Activated naive CD4-positive, alpha-beta T cell treated with anti-CD3 and anti-CD28 coated beads, Interleukin-2, amount 50 U/mL, for 72 hours (primary cell): ENCODE data around the gene IL17RE. TPM values are rescaled to one million over a fixed set of nuclear protein-coding genes. Genes with fewer than 3 reads are reported as not detected.
"Not testable (repeated sequence)": the region's sequence is repeated elsewhere in the genome, so short reads cannot be mapped to it uniquely, and the experiment has no call there.

Experiments
- ATAC-seq, 2 donors: fragments of 150-1000 bp; cut with Tn5 transposase; 2 replicates each; pipeline ENCODE4 v1.10.0; 2021; ENCODE audit warnings: mild to moderate bottlenecking in 2 of 2, moderate library complexity in 2 of 2
- DNase-seq, 2 donors: peaks; one replicate each; pipeline ENCODE4 v3.0.0; 2021 to 2022; ENCODE audit warnings: low spot score in 2 of 2
- H3K27ac Mint-ChIP-seq, 2 donors: one replicate each; pipeline ENCODE4 v1.8.0; 2022; ENCODE audit warnings: mild to moderate bottlenecking in 2 of 2, mixed read lengths in 2 of 2
- H3K36me3 Mint-ChIP-seq, 2 donors: one replicate each; pipeline ENCODE4 v1.8.0; 2022; ENCODE audit warnings: mixed read lengths in 2 of 2
- H3K9me3 Mint-ChIP-seq, 2 donors: one replicate each; pipeline ENCODE4 v1.8.0; 2022; ENCODE audit warnings: mixed read lengths in 2 of 2
- total RNA-seq, 2 donors: library from RNA; stranded (reverse); gene quantifications; one replicate each; pipeline ENCODE4 v1.2.3, GENCODE V29; 2022

IL17RE gene
- total RNA-seq, 2 donors from 2014 or later: 0.61 to 1.4 TPM

DNA sequence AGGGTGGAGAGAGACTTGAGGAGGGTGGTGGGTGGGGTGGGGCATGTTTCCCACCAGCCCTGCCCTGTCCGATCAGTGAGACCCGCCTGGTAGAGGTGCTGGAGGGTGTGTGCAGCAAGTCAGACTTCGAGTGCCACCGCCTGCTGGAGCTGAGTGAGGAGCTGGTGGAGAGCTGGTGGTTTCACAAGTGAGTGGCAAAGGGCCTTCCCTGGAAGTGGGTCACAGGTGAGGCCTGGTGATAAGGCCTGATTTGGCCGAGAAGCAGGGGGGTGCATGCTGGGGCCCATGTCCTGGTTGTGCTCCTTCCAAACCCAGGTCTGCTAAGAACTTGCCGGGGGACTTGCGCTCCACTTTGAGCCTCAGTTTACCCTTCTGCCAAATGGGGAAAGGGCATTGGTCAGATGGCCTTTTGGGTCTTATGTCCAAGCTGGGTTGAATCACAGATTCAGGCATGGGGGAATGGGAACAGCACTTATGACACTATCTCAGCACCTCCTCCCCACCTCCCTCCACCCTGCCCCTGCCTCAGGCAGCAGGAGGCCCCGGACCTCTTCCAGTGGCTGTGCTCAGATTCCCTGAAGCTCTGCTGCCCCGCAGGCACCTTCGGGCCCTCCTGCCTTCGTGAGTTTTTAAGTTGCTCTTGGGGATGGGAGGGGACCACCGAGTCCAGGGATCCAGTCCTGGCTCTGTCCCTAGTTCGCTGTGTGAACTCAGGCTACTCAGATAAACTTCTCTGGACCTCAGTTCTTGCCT, 35.0 kb downstream of the IL17RE start:
- ATAC-seq (no peak), DNase-seq (no peak)
- Mint-ChIP-seq H3K36me3 (no peaks in the 10 kb centered on the region), H3K27ac (no peak overlapping the region), H3K9me3 (no peaks in the 10 kb centered on the region)

DNA sequence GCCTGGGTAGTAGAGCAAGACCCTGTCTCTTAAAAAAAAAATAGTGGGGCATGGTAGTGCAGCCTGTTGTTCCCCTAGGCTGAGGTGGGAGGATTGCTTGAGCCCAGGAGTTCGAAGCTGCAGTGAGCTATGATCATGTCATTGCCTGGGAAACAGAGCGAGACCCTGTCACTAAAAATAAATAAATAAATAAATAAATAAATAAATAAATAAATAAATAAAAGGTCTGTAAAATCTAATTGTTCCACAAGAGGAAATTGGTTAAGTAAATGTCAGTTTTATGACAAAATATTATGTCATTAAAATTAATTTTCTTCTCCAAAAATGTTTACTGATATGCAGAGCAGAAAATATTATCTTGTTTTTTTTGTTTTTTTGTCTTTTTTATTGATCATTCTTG, 36.3 kb downstream of the IL17RE start:
- DNase-seq (no peak), ATAC-seq (no peak)
- Mint-ChIP-seq H3K27ac (peak overlapping the region in 1 of 2 donors; percentile 65), H3K9me3 (no peaks in the 10 kb centered on the region), H3K36me3 (no peaks in the 10 kb centered on the region)

DNA sequence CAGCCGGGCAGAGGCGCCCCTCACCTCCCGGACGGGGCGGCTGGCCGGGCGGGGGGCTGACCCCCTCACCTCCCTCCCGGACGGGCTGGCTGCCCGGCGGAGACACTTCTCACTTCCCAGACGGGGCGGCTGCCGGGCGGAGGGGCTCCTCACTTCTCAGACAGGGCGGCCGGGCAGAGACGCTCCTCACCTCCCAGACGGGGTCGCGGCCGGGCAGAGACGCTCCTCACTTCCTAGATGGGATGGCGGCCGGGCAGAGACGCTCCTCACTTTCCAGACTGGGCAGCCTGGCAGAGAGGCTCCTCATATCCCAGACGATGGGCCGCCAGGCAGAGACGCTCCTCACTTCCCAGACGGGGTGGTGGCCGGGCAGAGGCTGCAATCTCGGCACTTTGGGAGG, 37.3 kb downstream of the IL17RE start:
- H3K36me3 Mint-ChIP-seq, ATAC-seq, H3K9me3 Mint-ChIP-seq, DNase-seq, H3K27ac Mint-ChIP-seq: not testable (repeated sequence)

DNA sequence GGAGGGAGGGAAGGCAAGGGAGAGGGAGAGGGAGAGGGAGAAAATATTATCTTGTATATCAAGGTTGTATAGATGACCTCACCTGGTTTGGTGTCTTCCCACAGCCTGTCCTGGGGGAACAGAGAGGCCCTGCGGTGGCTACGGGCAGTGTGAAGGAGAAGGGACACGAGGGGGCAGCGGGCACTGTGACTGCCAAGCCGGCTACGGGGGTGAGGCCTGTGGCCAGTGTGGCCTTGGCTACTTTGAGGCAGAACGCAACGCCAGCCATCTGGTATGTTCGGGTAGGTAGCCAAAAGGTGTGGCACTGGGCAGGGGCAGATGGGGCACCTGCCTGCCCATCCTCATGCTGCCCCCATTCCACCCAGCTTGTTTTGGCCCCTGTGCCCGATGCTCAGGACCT, 38.1 kb downstream of the IL17RE start:
- no peaks in the 10 kb centered on the region for H3K9me3 Mint-ChIP-seq
- no peaks in the 10 kb centered on the region for H3K36me3 Mint-ChIP-seq
- ATAC-seq (no peak), DNase-seq (no peak)
- H3K27ac Mint-ChIP-seq: no peak overlapping the region

DNA sequence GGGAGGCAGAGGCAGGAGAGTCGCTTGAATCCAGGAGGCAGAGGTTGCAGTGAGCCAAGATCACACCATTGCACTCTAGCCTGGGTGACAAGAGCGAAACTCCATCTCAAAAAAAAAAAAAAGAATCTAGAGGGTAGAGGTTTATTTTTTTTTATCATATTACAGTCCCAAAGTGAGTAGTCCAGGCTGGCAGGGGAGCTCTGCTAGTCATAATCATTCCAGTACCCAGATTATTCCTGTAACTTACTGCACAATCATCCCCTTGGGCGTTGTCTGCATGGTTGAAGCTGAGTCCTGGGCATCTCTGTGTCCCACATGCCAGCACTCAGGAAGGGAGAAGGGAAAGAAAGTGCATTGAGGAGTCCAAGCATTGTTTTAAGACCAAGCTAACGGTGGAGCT, 39.5 kb downstream of the IL17RE start:
- H3K27ac Mint-ChIP-seq: peak overlapping the region in 1 of 2 donors; percentile 66
- DNase-seq (no peak), ATAC-seq (no peak)
- H3K36me3 Mint-ChIP-seq: no peaks in the 10 kb centered on the region
- no peaks in the 10 kb centered on the region for H3K9me3 Mint-ChIP-seq

DNA sequence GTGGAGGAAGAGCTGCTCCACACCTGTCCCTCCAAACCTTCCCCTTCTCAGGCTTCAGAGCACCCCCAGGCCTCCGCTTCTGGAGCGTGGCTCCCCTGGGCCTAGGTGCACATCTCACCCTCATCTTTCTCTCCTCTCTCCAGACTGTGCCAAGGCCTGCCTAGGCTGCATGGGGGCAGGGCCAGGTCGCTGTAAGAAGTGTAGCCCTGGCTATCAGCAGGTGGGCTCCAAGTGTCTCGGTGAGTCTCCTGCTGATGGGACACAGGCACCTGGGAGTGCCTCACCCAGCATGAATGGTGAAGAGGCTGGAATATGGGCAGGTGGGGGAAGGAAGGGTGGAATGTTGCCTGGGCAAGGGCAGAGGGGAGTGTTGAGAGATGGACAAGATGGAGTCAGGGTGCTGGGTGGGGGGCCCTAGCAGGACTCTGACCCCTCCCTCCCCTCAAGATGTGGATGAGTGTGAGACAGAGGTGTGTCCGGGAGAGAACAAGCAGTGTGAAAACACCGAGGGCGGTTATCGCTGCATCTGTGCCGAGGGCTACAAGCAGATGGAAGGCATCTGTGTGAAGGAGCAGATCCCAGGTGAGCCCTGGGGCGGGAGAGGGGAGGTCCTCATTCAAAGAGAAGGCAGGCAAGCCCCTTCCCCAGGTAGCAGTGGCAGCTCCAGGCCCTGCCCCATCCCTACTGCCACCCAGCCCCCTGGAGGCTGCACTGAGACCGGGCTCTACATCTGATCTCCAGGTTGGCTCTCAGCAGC, 40.5 kb downstream of the IL17RE start:
- Mint-ChIP-seq H3K27ac (peak overlapping the region; percentile 55 to 61), H3K36me3 (no peaks in the 10 kb centered on the region), H3K9me3 (no peaks in the 10 kb centered on the region)
- DNase-seq (no peak), ATAC-seq (no peak)

DNA sequence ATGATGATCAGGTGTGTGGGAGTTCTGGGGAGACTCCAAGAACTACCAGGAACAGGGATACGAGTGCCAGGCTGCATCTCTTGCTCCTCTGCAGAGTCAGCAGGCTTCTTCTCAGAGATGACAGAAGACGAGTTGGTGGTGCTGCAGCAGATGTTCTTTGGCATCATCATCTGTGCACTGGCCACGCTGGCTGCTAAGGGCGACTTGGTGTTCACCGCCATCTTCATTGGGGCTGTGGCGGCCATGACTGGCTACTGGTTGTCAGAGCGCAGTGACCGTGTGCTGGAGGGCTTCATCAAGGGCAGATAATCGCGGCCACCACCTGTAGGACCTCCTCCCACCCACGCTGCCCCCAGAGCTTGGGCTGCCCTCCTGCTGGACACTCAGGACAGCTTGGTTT, 41.6 kb downstream of the IL17RE start:
- Mint-ChIP-seq H3K36me3 (no peaks in the 10 kb centered on the region), H3K27ac (peak overlapping the region; percentile 22 to 43), H3K9me3 (no peaks in the 10 kb centered on the region)
- DNase-seq: no peak
- no peak for ATAC-seq

DNA sequence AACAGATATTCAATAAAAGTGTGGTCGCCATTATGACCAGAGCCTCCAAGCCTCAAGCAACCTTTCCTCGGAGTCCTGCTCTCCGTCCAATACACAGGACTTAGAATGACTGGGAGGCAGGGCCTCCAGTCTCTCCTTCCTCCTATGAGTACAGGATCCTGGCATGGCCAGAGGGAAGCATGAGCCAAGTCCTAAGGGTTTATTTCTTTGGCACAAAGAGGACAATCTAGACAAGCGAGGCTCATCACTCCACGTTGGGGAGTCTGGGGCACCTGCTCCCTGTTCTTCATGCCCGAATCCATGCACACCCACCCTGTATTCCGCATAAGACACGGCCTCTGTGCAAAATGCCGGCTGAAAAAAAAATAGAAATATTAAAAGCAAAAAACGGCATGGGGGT, 42.7 kb downstream of the IL17RE start:
- H3K9me3 Mint-ChIP-seq: no peaks in the 10 kb centered on the region
- ATAC-seq (no peak), DNase-seq (no peak)
- no peaks in the 10 kb centered on the region for H3K36me3 Mint-ChIP-seq
- no peak overlapping the region for H3K27ac Mint-ChIP-seq

DNA sequence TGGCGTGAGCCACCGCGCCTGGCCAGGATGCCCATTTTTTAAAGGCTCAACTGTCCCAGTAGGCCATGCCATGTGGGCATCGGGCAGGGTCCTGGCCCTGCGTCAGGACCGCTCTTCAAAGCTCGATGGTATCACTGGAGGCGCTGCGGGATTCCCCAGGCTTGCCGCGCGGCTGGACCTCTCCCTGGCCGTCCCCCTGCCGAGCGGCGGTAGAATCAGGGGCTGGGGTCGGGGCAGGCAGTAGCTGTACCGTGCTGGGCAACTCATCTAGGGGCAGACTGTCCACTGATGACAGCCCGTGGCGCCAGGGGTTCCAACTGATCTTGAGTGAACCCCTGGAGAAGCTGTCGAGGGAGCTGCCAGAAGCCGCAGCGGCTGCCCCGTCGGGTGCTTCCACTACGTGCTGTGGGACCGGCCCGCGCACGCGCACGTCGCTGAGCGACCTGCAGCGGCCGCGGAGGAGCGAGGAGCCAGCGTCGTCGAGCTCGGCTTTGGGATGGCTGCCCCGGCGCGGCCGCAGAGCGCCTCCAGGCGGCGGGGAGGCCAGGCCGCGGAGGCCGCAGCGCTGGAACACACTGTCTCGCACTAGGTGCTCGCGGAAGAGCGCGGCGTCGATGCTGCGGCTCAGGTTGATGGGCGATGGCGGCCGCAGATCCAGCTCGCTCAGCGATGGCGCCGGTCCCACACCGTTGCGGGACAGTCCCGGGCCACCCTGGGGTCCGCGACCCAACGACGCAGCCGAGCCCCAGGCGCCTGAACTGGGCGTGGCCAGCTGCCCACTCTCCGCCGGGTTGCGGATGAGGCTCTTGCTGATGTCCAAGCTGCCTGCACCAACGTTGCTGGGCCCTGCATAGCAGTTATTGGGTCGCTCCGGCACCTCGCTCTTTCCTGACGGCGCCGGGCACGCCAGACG, 43.7 kb downstream of the IL17RE start:
- DNase-seq: peak; percentile 81 to 85
- peak; percentile 81 to 90 for ATAC-seq
- Mint-ChIP-seq H3K9me3 (no peaks in the 10 kb centered on the region), H3K36me3 (no peaks in the 10 kb centered on the region), H3K27ac (peak overlapping the region; percentile 67 to 92)

DNA sequence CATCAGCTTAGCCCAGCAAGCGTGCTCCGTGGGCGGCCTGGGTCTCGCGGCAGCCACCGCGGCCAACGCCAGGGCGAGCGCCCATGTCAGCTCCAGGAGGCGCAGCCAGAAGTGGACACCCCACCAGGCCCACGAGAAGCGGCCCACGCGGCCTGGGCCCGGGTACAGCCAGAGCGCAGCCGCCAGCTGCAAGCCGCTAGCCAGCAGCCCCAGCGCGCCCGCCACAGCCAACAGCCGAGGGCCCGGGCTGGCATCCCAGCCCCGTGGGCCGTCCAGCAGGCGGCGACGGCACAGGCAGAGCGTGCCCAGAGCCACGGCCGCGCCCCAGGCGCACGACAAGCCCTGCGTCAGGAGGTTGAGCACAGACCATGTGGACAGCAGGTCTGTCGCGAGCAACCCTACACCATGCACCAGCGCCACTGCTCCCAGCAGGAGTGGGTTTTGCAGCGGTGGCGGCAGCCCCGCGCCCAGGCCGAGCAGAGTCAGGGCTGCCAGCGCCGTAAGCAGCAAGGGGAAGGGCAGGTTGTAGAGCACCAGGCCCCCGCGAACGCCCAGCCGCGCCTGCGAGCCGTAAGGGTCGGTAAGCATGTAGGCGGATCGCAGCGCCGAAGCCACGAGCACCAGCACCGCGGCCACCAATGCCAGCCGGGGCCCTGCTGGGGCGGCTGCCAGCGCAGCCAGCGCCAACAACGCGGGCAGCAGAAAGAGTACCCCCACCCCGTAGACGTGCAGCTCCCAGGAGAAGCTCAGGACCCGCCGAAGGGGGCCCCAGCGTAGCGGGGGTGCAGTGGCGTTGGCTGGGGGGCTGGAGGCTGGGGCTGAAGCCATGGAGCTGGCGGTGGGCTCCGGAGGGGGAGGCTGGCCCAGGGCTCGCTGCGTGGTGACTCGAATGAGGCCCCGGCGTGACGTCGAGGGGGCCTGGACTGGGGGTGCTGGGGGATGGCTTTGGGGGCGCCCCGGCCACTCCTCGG, 44.7 kb downstream of the IL17RE start:
- DNase-seq (no peak), ATAC-seq (no peak)
- Mint-ChIP-seq H3K9me3 (no peaks in the 10 kb centered on the region), H3K27ac (no peak overlapping the region), H3K36me3 (no peaks in the 10 kb centered on the region)

DNA sequence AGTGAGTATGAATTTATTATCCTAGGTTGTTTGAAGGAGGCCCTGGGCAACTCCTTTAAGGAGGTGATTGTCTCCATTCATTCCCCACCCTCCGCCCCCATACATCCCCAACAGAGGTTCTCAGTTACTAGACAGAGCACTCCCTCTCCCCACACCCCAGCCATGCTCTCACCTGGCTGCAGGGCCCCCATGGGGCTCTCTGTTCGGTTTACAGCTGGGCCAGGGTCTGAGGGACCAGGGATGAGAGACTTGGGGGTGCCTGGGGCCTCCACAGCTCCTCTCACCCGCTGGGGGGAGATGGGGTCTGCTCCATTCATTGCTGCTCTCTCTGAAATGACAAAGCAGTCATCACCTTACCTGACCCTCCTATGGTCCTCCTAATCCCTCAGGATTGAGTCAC, 45.9 kb downstream of the IL17RE start:
- H3K36me3 Mint-ChIP-seq: no peaks in the 10 kb centered on the region
- no peak for DNase-seq
- no peaks in the 10 kb centered on the region for H3K9me3 Mint-ChIP-seq
- no peak overlapping the region for H3K27ac Mint-ChIP-seq
- no peak for ATAC-seq

DNA sequence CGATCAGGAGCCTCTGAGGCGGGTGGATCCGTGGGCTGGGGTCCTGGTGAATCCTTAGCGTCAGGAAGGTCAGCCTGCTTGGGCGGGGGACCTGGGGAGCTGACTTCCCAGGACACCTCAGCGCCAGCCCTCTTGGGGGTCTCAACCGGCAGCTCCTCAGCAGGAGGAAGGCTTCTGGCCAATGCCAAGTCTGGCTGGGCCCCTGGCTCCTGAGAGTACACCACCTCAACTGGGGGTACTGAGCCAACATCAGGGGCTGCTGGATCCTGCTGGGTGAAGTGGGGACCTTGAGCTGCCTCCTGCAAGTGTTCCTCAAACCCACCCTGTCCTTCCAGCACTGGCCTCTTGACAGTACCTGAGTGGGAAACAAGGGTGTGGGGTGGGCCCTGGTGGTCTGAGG, 46.5 kb downstream of the IL17RE start:
- Mint-ChIP-seq H3K36me3 (no peaks in the 10 kb centered on the region), H3K9me3 (no peaks in the 10 kb centered on the region), H3K27ac (no peak overlapping the region)
- ATAC-seq (no peak), DNase-seq (no peak)

DNA sequence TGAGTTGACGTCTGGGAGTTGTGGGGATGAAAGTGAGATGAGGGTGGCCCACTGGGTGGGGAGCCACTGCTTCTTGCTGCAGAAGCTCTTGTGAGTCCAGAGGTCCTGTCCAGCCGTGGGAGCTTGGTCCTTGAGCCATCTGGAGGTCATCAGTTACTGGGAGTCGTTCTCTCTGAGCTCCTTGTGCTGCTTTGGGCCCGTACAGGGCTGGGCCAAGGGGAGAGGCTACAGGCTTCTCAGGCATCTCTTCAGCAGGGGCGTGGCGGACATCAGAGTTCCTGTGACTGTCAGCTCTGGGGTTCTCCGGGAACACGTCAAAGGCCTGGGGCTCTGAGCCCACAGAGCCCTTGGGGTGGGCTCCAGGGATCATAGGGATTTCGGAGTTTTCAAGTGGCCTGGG, 47.0 kb downstream of the IL17RE start:
- ATAC-seq (no peak), DNase-seq (no peak)
- no peaks in the 10 kb centered on the region for H3K9me3 Mint-ChIP-seq
- no peak overlapping the region for H3K27ac Mint-ChIP-seq
- no peaks in the 10 kb centered on the region for H3K36me3 Mint-ChIP-seq

DNA sequence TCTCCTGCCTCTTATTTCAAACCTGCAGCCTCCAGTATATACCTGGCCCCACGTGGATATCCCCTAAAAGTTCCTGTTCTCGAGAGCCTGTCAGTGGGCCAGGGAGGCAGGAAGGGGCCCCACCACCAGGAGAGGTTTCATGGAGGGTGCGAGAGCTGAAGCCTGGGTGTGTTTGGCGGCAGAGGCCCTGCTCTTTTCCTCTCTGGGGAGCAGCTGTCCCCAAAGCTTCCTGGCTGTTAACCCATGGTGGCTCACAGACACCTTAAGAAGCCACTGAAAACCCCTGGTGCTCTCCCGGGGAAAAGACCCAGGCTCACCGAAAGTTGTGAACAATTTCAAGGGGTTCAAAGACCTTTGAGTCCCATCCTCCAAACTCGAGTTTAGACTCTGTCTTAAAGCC, 48.5 kb downstream of the IL17RE start:
- H3K36me3 Mint-ChIP-seq: no peaks in the 10 kb centered on the region
- ATAC-seq (peak; percentile 6 to 67), DNase-seq (no peak)

DNA sequence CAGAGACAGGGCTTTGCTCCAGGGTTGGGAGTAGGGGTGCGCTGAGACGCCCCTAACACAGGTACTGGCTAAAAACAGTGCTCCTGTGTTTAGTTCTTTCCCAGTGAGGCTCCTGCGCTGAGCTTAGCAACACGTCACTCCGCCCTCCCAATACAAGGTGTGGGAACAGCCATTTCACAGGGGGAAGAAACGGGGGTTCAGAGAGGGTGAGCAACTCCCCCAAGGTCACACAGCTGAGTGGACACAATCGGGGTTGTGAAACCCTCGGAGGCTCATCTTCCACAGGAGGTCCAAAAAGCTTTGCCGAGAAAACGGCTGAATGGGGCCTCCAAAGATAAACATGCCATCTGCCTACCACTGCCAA, 48.9 kb downstream of the IL17RE start:
- peak overlapping the region; percentile 59 to 86 for H3K27ac Mint-ChIP-seq
- peak in 1 of 2 donors; percentile 17 for DNase-seq
- peak; percentile 44 to 61 for ATAC-seq
- no peaks in the 10 kb centered on the region for H3K9me3 Mint-ChIP-seq
- H3K36me3 Mint-ChIP-seq: no peaks in the 10 kb centered on the region

More for the DNA sequence above, 48.5 kb downstream of the IL17RE start:
- Mint-ChIP-seq H3K9me3 (no peaks in the 10 kb centered on the region), H3K27ac (peak overlapping the region; percentile 59 to 86)
